ENCODE results near the gene RAB9B. TPM values are rescaled to one million over a fixed set of nuclear protein-coding genes. Genes with fewer than 3 reads are reported as not detected.
"Not testable (repeated sequence)": the region's sequence is repeated elsewhere in the genome, so short reads cannot be mapped to it uniquely, and the experiment has no call there.

RAB9B gene
- total RNA-seq, 1 experiment from 2014 or later = 0.62 TPM

DNA sequence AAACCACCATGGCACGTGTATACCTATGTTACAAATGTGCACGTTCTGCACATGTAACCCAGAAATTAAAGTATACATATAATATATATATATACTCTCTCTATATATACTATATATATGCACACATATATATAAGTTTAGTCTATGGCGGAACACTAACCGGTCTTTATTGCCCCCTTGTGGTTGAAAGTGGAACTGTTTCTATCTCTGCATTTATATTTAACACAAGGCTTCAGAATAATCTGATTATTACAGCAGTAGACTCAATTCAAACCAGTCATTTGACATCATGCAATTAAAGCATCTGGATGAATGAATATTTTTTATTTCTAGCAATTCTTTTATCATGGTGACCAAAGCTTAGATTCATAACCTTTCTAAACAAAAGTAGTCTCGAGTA, 14.6 kb downstream of the RAB9B start:
- no TSS peak for BruUV-seq (replicated peaks)
- peak; percentile 88 for ATAC-seq
- Histone ChIP-seq H3K4me1 (ENCODE audit: control insufficient read depth, insufficient read depth, low read length) (no peaks in the 10 kb centered on the region), H3K4me3 (ENCODE audit: low read depth in 2 of 2, low read length in 2 of 2) (no peak overlapping the region), H3K36me3 (ENCODE audit: control insufficient read depth, insufficient read depth, low read length) (no peaks in the 10 kb centered on the region), H3K27ac (ENCODE audit: low read length) (no peak overlapping the region), H3K27me3 (ENCODE audit: control insufficient read depth, insufficient read depth, low read length) (no peaks in the 10 kb centered on the region), H3K9me3 (ENCODE audit: control insufficient read depth, insufficient read depth, low read depth, low read length) (no peaks in the 10 kb centered on the region)
- in situ Hi-C loops (cut with HindIII; ENCODE audit: low pct_unique_long_range_greater_than_20kb, low sequenced_read_pairs) = no loop called here
- DNase-seq (ENCODE audit: low read depth, low spot score) = peak; percentile 46
- no peak for TF ChIP-seq REST (IDR thresholded peaks at IDR 0.05; ENCODE audit: insufficient read depth in 1 of 2, low read depth in 2 of 2, low read length in 1 of 2)
- TF ChIP-seq, protein P1, sequence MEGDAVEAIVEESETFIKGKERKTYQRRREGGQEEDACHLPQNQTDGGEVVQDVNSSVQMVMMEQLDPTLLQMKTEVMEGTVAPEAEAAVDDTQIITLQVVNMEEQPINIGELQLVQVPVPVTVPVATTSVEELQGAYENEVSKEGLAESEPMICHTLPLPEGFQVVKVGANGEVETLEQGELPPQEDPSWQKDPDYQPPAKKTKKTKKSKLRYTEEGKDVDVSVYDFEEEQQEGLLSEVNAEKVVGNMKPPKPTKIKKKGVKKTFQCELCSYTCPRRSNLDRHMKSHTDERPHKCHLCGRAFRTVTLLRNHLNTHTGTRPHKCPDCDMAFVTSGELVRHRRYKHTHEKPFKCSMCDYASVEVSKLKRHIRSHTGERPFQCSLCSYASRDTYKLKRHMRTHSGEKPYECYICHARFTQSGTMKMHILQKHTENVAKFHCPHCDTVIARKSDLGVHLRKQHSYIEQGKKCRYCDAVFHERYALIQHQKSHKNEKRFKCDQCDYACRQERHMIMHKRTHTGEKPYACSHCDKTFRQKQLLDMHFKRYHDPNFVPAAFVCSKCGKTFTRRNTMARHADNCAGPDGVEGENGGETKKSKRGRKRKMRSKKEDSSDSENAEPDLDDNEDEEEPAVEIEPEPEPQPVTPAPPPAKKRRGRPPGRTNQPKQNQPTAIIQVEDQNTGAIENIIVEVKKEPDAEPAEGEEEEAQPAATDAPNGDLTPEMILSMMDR (IDR thresholded peaks at IDR 0.05) = peak; percentile 70; the same call in 1 of the 2 replicates
- POLR2A ChIA-PET = no interaction called here
- intact Hi-C loops (cut with micrococcal nuclease; ENCODE audit: unreplicated experiment) = loop anchor here (1.0 to 5.0 kb wide), 4 partner anchors 105 to 330 kb away; partner anchors contain the start of gene TMEM31
- CTCF ChIA-PET = no interaction called here

- CTCF ChIA-PET = not testable (repeated sequence)
- ATAC-seq = 0 out of 2 replicates have a peak, but pooled peaks have one; percentile 34
Observed at GRCh38 chrX:103817101-103817500, 15.0 kb downstream of the RAB9B start.

GRCh38 chrX:103811858-103812257, 20.2 kb downstream of the RAB9B start:
- no TSS peak for BruUV-seq (replicated peaks)
- Histone ChIP-seq H3K9me3 (ENCODE audit: control insufficient read depth, insufficient read depth, low read depth, low read length) (no peaks in the 10 kb centered on the region), H3K4me1 (ENCODE audit: control insufficient read depth, insufficient read depth, low read length) (no peaks in the 10 kb centered on the region), H3K27ac (ENCODE audit: low read length) (no peak overlapping the region), H3K27me3 (ENCODE audit: control insufficient read depth, insufficient read depth, low read length) (no peaks in the 10 kb centered on the region), H3K36me3 (ENCODE audit: control insufficient read depth, insufficient read depth, low read length) (no peaks in the 10 kb centered on the region), H3K4me3 (ENCODE audit: low read depth in 2 of 2, low read length in 2 of 2) (no peak overlapping the region)
- ATAC-seq (no peak), DNase-seq (ENCODE audit: low read depth, low spot score) (no peak)
- intact Hi-C loops (cut with micrococcal nuclease; ENCODE audit: unreplicated experiment) = no loop called here
- TF ChIP-seq TCF7L2 (IDR thresholded peaks at IDR 0.05; ENCODE audit: low read depth, low read length) = no peak
- TF ChIP-seq, protein P1 (IDR thresholded peaks at IDR 0.05) = no peak
- TF ChIP-seq REST (IDR thresholded peaks at IDR 0.05; ENCODE audit: insufficient read depth in 1 of 2, low read depth in 2 of 2, low read length in 1 of 2) = no peak
- no peak for TF ChIP-seq POLR2AphosphoS5 (IDR thresholded peaks at IDR 0.05; ENCODE audit: low read depth, low read length)
- TF ChIP-seq SIN3A (IDR thresholded peaks at IDR 0.05; ENCODE audit: borderline replicate concordance, insufficient read depth, low read depth, low read length) = no peak
- in situ Hi-C loops (cut with HindIII; ENCODE audit: low pct_unique_long_range_greater_than_20kb, low sequenced_read_pairs) = no loop called here
- ChIA-PET POLR2A (no interaction called here), CTCF (no interaction called here)

More at GRCh38 chrX:103817101-103817500, 15.0 kb downstream of the RAB9B start:
- H3K9me3 ChIP-seq (ENCODE audit: control insufficient read depth, insufficient read depth, low read depth, low read length); H3K36me3 ChIP-seq (ENCODE audit: control insufficient read depth, insufficient read depth, low read length); H3K27ac ChIP-seq (ENCODE audit: low read length); in situ Hi-C loops (cut with HindIII; ENCODE audit: low pct_unique_long_range_greater_than_20kb, low sequenced_read_pairs); H3K4me1 ChIP-seq (ENCODE audit: control insufficient read depth, insufficient read depth, low read length); H3K27me3 ChIP-seq (ENCODE audit: control insufficient read depth, insufficient read depth, low read length); H3K4me3 ChIP-seq (ENCODE audit: low read depth in 2 of 2, low read length in 2 of 2); POLR2A ChIA-PET; DNase-seq (ENCODE audit: low read depth, low spot score); BruUV-seq (replicated peaks): not testable (repeated sequence)
- intact Hi-C loops (cut with micrococcal nuclease; ENCODE audit: unreplicated experiment) = loop anchor here (1.0 to 5.0 kb wide), 4 partner anchors 105 to 330 kb away; partner anchors contain the start of gene TMEM31
